Measurements from ENCODE around the gene OR8D1. TPM values are rescaled to one million over a fixed set of nuclear protein-coding genes. Genes with fewer than 3 reads are reported as not detected.

OR8D1 gene
- not detected for polyA plus RNA-seq (ENCODE audit: insufficient read length in 4 of 4)

DNA sequence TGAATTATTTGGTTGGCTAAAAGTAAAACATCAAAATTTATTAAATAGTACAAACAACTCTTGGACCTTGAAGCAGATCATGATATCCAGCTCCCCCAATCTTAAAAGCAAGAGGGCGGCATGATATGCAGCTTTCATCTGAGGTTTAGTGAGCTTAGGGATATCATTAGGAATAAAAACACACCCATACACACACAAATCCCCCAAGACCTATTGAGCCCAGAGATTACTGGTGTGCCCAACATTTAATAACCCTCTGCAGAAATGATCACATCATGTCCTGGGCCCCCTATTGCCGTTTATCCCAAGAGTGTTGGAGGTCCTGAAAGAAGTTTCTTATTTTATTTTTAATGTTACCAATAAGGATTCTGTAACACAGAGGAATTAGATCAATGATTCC, at the start of gene OR8D1:
OR8D1 (minus strand) TSS at position 101 of the 400 bp plus-strand sequence. CDS start 3,183 bp downstream, outside the sequence.
- no peak for DNase-seq (ENCODE audit: low read depth in 4 of 4, low spot score in 2 of 4)

DNA sequence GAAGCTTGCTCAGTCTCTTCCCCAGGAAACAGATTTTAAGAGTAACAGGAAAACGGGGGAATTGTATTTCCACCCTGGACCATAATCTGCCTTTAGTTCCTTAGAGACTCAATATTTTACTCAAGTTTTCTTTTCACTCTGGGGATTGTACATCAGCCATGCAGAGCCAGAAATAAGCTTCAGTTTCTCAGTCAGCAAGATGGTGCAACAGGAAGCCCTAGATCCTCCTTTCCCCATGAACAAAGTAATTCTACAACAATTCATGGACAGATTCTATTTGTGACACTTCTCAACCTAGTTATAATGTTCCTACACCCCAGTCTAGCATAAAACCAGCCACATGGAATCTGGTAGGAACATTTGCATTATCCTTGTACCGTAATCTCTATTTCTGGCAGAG, 45.8 kb upstream of the OR8D1 start:
- DNase-seq (ENCODE audit: low read depth in 4 of 4, low spot score in 2 of 4) = no peak

DNA sequence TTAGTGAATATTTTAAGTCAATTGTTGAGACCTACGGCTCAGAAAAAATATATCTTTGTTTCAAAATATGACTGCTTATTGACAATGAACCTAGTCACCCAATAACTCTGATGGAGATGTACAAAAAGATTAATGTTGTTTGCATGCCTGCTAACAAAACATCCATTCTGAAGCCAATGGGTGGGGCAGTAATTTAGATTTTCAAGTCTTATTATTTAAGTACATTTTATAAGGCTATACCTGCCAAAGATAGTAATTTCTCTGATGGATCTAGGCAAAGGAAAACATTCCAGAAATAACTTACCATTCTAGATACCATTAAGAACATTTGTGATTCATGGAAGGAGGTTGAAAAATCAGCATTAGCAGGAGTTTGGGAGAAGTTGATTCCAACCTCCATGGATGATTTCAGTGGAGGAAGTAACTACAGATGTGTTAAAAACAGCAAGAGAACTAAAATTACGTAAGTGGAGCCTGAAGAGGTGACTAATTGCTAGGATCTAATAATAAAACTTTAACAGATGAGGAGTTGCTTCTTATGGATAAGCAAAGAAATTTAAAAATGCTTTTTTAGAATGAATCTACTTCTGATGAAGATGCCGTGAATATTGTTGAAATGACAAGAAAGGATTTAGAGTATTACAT, 32.7 kb upstream of the OR8D1 start:
- no peak for DNase-seq (ENCODE audit: low read depth in 4 of 4, low spot score in 2 of 4)

DNA sequence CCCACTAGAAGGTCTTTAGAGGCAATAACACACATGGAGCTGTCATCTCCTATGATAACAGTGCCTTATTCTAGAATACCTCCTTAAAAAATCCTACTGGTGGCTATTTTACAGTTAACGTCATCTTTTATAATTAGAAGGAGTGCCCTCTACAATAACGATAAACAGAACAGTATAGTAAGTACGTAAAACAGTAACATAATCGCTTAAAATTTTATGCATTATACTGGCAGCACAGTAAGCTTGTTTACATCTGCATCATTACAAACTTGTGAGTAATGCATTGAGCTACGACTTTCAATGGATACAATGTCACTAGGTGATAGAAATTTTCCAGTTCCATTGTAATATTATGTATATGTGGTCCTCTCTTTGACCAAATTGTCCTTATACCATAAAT, 30.6 kb upstream of the OR8D1 start:
- DNase-seq (ENCODE audit: low read depth in 4 of 4, low spot score in 2 of 4) = no peak

DNA sequence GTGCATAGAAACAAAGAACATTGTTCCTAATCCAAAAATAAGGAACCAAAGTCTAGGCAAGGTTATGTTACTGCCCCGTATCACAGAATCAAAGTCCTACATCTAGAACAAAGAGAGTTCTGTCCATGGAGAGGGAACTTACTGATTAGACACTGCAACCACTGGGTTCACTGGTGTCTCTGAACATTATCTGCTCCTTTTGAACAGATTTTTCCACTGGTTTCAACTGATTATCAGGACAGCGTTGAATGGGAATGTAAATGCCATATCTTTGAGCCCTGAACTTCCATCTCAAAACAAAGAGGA, 26.3 kb upstream of the OR8D1 start:
- DNase-seq (ENCODE audit: low read depth in 4 of 4, low spot score in 2 of 4) = no peak

DNA sequence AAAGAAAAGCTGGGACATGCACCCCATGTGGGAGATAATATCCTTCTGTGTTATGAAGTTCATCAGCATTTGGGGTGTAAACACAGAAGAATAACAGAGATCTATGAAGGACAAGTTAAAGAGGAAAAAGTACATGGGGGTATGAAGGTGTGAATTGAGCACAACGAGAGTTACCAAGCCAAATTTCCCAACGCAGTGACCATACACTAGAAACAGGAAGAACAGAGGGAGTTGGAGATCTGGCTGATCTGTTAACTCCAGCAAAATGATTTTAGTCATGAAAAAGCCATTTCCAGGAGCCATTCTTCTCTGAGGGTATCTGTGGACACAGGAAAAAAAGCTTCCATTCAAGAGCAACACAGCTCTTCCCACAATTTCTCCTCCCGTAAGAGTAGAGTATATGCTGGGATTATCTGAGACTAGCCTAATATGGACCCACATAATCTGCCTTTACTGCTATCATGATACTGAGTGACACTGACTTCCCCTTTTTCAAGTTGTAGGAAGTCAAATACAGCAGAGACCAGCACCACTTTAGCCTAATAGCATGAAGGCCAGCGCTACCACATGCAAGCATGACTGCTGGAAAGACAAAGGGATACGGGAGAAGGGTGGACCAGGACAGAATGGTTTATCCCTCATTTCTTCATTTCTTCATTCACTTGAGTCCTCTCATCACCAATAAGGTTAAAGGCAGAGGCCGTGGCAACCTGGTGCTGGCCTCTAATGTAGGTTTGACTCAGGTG, 25.8 kb upstream of the OR8D1 start:
- DNase-seq (ENCODE audit: low read depth in 4 of 4, low spot score in 2 of 4) = no peak

DNA sequence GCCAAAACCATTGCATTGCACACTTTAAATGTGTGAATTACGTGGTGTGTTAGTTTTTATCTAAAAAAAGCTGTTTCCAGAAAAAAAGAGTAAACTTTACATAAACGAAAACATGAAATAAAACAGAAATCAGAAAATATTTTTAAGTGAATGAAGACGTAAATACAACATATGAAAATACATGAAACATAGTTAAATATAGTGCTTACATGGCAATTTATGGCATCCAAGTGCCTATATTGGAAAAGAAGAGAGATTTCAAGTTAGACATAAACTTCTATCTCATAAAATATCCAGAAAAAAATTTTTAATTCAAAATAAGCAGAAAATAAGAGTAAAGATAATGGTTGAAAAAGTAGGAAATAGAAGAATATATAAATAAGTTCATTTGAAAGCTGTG, 18.1 kb upstream of the OR8D1 start:
- no peak for DNase-seq (ENCODE audit: low read depth in 4 of 4, low spot score in 2 of 4)

DNA sequence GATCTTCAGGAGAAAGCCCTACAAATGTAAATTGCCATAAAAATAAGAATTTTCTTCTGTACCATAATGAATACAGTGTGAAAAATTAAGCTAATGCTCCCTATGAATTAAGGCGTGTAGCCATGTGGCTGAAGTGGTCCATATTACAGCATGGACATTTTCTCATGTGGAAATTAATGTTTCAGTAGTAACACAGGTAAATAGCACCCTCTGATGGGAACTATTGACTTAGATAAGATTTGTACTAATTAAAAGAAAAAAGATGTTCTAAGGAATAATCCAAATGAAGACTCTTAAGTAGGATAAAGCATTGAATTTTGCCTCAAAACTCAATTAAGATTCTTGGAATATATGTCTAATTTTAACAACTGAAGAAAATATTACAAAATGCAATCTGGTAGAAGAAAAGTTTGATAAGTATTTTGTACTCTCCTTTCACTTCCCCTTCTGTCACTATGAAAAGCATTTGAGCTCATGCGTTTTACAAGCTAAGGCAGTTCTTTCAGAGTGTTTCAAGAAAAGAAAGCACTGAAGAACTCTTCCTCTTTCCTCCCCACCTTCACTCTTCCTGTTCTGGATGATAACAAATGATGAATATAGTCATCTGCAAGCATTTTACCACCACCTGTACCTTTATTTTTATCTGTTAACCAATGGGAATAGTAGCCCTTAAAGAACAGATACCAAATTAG, 16.2 kb upstream of the OR8D1 start:
- no peak for DNase-seq (ENCODE audit: low read depth in 4 of 4, low spot score in 2 of 4)

DNA sequence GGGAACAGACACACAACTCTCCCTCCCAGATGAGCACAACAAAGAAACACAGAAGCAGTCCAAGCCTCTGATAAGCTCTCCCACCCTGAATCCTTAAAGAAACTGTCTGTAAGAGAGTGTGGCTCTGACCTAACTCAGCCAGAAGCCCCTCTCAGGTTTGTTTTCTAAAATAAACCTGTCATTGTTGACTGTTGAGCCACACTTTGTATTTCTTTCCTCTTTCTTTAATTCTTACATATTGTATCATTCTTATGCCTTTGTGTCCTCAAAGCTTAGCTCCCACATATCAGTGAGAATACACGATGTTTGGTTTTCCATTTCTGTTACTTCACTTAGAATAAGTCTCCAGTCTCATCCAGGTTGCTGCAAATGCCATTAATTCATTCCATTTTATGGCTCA, 14.0 kb upstream of the OR8D1 start:
- no peak for DNase-seq (ENCODE audit: low read depth in 4 of 4, low spot score in 2 of 4)

DNA sequence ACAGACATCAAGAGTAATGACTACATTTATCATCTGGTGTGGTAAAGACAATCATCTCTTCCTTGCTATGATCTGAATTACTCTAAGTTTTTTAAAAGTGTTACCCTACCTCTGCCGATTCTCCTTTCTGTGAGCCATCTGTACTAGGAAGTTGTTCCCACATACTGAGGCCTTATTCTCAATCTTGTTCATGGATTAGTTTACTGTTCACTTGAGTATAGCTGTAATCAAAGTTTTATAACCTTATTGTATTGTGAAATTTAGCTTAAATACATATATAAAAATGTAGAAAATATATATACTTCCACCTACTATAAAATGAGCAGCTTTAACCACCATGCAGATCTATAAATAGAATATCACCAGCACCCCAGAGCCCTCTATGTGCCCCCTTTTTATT, 8.6 kb upstream of the OR8D1 start:
- no peak for DNase-seq (ENCODE audit: low read depth in 4 of 4, low spot score in 2 of 4)

DNA sequence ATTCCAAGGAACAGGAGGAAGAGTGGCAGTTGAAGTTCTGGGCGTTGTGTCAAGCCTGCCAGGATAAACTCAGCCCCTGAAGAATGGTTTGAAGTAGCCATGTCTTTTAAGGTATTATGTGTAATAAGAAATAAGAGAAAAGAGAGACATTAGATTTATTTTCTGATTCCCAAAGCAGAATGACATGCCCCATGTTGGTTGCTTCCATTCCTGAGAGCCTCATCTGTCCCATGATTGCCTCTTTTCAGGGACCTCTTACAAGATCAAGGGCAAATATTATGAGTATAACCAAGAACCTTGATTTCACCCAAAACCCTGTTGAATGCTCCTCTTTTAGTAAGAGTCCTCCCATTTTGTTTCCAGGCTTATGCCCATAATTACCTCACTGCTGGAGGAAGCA, 6.3 kb upstream of the OR8D1 start, which contains the start of gene OR8D2:
OR8D2 (minus strand) TSS at position 101 of the 400 bp plus-strand sequence; CDS start at position 101, 0 bp downstream.
- DNase-seq (ENCODE audit: low read depth in 4 of 4, low spot score in 2 of 4) = no peak

DNA sequence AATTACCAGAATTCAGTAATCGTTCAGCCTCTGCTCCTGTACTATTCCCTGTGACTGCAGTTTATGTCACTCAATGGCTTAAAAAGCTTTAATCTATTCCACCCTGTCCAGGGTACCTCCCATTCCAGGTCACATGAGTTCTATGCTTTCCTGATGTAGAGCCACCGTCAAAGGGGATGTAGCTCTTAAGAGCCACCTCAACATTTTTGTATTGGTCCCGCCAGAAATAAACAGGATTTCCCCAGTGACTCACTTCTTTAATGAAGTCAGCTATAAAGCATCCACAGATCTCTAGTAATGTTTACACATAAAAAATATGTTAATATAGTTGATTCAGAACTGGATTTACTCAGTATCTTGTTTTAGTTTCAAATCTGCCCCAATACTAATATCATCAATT, 1.3 kb upstream of the OR8D1 start:
- DNase-seq (ENCODE audit: low read depth in 4 of 4, low spot score in 2 of 4) = no peak

DNA sequence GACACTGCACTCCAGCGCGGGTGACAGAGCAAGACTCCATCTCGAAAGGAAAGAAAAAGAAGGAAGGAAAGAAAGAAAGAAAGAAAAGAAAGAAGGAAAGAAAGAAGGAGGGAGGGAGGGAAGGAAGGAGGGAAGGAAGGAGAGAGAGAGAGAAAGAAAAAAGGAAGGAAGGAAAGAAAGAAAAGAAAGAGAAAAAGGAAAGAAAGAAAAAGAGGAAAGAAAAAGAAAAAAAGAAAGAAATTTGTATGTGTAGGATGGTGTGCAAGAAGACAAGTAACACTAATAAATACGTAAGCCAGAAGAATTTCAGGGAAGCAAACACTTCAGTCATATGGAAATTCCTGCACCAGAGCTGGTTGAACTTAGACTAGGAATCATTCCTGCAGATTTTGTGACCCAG, 618 bp downstream of the OR8D1 start:
- DNase-seq (ENCODE audit: low read depth in 4 of 4, low spot score in 2 of 4) = no peak

DNA sequence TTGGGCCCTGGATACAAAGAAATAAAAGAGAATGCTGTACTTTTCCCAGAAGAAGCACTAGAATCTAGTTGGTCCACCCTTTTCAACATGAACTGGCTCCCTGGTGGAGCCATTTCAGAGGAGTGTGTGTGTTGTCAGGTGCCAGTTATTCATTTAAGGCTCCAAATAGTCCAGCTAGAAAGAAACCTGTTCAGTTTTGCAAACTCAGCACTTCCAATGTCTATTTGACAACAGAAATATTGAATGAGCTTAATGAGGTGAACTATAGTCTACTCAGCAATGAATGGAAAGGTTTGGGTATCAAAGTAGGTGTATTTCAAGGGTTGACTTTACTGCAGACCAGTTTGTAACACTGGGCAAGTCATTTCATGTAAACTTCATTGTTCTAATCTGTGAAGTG, 2.1 kb downstream of the OR8D1 start:
- DNase-seq (ENCODE audit: low read depth in 4 of 4, low spot score in 2 of 4) = no peak

DNA sequence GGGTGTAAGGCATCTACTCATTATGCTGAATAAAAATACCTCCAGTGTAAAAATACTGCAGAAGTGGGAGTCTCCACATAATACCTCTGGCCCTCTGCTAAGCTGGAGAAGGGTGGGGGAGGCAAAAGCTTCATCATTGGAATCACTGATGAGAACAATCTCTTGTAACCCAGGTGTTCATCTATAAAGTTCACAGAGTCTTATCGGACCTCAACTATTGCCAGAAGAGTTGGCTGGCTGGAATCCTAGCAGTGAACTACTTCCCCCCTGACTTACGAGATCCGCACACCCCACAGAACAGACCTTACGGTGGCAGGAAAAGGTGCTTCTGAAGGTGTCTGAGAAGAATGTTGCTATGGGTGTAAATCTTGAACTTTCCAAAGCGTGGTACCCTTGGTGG, 2.5 kb downstream of the OR8D1 start:
- DNase-seq (ENCODE audit: low read depth in 4 of 4, low spot score in 2 of 4) = no peak

DNA sequence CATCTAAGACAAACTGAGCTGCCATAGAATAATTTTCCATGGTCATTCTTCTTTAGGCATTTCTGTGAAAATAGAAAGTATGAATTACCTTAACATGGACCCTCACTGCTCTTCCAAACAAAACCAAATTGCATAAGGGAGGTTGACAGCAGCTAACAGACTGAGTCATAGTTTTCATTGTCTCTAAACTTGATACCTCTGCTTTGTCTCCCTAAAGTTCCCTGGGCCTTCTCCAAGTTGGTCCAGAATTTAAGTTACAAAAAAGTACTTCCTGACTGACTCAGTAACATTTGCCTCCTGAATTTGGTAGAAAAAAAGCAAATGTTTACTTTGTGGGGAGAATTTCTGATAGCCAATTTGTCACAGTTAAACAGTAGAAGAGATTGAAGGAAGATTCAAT, 3.0 kb downstream of the OR8D1 start:
- DNase-seq (ENCODE audit: low read depth in 4 of 4, low spot score in 2 of 4) = no peak

DNA sequence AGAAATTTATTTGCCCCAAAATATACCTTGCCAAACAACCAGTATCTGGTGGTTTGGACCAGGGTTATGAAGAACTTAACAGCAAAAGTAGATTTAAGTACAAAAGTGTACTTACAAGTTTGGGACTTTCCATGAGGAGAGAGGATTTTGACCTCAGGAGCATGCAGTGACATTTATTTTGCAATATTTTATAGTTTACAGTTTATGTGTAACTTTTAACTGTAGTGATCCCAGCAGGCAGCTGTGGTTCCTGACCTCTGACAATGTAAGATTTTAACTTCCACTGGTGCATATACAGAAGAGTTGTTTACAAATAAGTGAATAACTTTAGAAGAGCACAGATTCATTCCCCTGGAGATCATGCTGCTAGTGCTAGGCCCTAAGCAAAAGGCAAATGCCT, 6.7 kb downstream of the OR8D1 start:
- no peak for DNase-seq (ENCODE audit: low read depth in 4 of 4, low spot score in 2 of 4)

DNA sequence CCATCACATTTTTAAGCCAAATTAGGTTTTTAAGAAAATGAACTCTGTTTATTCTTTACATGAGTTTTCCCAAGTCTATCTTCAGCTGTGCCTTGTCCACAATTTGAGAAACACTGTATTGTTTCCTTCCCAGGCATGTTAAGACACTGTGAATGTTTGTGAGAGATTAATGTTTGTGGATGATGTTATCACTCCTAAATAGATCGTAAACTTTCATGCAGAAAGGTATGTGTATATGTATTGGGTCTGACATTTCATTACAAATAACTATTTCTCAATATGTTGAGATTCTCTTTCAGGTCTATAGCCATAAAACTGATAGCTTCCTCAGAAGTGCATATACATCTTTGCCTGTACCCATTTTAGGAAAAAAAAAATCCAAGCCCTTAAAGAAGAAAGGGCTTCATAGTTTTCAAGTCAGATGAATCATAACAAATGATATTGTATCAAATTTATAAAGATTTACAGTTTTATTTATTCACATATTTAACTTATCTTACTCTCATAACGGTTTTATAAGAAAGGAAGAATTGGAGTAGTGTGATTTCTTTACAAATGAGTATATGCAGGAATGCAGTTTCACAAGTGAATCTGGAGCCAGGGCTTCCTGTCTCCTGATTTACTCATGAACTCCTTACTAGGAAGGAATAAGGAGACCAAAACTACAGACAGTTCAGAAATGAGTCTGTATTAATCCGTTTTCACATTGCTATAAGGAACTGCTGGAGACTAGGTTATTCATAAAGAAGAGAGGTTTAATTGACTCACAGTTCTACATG, 11.2 kb downstream of the OR8D1 start:
- DNase-seq (ENCODE audit: low read depth in 4 of 4, low spot score in 2 of 4) = no peak

DNA sequence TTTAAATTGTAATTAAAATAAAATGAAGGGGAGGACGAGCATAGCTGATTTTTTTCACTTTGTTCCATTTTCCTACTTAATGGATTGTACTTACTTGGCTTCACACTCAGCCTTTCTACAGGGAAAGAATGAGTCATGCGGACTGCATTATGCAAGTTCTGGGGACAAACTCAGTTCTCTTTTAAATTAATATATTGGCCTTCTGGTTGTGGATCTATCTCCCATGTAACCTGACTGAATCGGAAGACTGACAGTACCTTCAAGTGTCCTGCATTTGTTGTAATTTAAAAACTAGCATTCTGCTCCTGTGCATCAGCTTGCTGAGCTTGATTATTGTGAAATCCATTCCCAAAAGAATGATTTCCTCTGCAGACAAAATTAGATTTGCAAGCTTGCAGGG, 12.2 kb downstream of the OR8D1 start:
- no peak for DNase-seq (ENCODE audit: low read depth in 4 of 4, low spot score in 2 of 4)

DNA sequence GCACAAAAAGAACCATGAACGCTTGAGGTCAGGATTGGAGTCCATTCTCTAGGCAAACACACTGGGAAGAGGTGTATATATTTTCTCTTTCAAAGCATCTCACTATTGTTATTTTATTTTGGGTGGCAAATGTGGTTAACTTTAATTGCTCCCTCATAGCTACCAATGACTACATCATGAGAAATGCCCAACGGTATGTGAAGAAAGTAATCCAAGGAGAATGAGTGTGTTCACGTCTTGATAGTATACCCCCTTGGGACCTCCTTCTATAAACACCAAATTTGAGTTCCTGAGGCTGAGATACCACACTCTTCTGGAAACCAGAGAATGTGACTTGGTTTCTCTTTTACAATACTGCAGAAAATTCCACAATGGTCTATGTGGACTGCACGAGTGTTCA, 15.8 kb downstream of the OR8D1 start:
- DNase-seq (ENCODE audit: low read depth in 4 of 4, low spot score in 2 of 4) = no peak

DNA sequence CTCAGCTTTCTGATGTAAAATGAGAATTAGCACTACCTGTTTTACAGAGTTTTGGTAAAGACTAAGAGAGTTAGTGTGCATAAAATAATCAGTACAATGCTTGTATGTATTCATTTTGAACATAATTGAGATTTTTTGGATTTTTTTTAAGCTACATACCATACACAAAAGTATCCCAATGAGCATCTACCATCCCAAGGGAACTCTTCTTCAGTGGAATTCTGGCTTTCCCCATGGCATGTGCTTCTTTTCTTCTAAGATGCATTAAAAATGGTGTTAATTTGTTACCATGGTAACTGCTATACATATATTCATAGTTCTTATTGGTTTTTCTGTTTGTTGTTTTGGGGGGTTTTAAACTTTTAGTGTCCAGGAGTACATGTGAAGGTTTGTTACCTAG, 17.7 kb downstream of the OR8D1 start:
- no peak for DNase-seq (ENCODE audit: low read depth in 4 of 4, low spot score in 2 of 4)
